Aortic smooth muscle cell (primary cell): ENCODE data around the gene ARSA. TPM values are rescaled to one million over a fixed set of nuclear protein-coding genes. Genes with fewer than 3 reads are reported as not detected.

Source experiments
- total RNA-seq: library from RNA; depleted of rRNA; stranded (reverse); fragments of >200 nt; gene quantifications from 2 replicates; pipeline ENCODE4 v1.2.3, GENCODE V29; 2014

Gene ARSA
- total RNA-seq, result 12.4 and 17.2 TPM in 2 replicates

DNA sequence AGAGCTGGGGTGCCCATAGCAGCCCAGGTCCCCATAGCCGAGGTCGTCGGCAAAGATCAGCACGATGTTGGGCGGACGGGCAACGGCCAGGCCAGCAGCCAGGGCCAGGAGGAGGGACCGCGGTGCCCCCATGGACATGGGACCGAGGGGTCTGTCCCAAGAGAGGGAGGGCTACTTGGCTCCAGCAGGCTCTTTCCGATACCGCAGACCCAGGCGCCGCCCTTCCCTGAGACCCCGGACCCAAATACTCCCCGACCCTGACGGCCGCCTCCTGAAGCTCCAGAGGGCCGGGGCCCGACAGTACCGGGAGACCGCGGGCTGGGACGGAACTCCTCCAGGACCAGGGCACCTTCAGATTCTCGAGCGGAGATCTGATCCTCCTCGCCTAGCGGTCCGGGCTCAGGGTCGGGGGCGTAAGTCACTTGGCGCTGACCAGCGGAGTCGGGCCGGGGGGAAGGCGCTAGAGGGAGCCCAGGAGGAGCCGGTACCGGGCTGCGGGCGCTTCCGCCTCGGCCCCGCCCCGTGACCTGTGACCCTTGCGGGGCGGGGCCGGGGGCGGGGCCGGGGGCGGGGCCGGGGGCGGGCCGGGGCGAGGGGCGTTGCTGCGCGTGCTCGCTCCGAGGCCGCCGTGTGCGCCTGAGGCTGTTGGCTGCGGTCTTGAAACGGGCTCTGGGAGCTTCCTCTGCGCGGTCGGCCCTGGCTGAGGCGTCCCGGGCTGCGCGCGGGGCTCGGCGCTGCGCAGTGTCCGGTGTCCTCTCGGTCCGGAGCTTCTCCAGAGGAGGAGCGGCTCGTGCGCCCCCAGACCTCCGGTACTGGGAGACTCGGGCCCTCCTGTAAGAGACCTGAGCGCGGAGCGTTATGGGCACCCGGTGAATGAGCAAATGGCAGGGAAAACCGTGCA lies at the start of gene ARSA:
Gene ARSA, minus strand, starts transcription at position 511 of the 901 bp plus-strand sequence. Its CDS starts 373 bp downstream, at position 138.

DNA sequence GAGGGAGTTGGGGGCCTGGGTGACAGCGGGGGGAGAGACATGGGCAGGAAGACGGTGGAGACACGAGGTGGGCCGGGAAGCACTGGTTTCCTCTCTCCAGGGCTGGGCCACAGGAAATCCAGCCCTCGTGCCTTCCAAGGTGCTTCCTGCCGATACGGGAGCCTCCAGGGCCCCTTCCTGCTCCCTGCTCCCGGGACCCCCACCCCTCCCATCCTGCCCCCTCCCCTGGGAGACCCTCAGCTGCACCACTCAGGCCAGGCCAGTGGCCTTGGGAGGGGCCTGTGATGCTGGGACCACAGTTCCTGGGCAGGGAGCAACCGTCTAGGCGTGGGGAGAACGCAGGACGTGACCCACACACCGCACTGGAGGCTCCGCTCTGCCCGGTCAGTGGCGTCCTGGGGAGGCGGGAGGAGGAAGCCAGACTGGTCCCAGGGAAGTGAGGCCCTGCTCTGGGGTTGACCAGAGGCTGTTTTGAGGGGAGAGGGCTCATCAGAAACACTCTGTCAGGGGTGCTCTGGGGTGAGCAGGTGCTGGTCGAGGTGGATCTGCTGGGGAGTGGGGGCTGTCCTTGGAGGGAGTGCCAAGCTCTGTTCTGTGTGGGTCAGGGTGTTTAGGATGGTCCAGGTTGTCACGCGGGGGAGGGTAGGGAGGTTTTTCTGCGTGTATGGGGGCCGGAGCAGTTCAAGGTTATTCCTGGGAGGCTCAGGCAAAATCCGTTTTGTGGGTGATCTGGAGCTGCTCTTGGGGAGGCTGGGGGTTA lies 44.7 kb upstream of the ARSA start, which contains the start of gene SHANK3:
Gene SHANK3, plus strand, starts transcription at position 353 of the 760 bp plus-strand sequence.

DNA sequence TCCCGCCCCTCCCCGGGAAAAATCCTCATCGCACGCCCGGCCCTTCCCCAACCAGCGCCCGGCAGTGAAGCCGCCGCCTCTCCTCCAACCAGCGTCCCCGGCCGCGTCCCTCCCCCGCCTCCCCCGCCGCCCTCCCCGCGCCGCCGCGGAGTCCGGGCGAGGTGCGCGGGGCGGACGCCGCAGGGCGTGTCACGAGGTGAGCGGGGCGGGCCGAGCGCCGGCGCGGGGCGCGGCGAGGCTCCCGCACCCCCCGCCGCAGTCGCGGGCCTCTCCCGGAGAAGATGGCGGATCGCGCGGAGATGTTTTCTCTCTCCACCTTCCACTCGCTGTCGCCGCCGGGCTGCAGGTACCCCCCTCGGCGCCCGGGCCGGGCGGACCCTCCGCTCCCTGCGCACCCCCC lies 27.4 kb downstream of the ARSA start, which contains the start of gene MAPK8IP2:
Gene MAPK8IP2, plus strand, starts transcription at position 256 of the 400 bp plus-strand sequence. Its CDS starts 26 bp downstream, at position 282.

DNA sequence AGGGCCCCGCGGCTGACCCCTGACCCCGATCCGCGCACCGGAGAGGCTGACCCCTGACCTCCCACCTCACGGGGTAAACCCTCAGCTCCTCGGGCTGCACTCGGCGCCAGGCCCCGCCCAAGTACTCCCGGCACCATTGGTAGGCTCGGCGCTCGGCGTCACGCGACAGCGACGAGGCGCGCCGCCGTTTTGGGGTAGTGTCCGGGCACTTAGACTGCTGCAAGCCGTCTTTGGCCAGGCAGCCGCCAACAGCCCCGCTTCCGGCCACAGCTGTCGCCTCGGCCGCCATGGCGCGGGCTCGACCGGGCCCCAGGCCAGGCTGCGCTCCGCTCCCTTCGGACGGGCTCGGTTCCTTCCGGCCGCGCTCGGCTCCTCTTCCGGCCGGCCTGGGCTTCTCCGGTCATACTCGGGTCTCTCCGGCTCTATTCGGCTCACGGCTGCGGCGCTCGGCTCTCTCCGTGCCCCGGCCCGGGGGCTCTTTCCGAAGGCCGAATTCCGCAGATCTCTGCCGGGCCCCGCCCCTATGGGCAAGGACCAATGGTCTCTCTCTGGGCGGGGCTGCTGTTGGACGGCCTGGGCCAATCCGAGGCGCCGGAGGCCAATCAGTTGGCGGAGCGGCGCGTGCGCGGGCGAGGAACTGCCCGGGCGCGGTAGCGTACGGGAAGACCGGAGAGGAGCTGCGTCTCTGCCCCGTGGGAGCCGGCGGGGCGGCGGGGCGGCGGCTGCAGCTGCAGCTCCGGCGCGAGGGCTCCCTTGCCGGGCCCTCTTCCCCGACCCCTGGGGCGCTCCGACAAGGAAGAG lies 45.3 kb downstream of the ARSA start, which contains the start of gene CHKB:
Gene CHKB, minus strand, starts transcription at position 357 of the 801 bp plus-strand sequence. Its CDS starts 68 bp downstream, at position 289.

DNA sequence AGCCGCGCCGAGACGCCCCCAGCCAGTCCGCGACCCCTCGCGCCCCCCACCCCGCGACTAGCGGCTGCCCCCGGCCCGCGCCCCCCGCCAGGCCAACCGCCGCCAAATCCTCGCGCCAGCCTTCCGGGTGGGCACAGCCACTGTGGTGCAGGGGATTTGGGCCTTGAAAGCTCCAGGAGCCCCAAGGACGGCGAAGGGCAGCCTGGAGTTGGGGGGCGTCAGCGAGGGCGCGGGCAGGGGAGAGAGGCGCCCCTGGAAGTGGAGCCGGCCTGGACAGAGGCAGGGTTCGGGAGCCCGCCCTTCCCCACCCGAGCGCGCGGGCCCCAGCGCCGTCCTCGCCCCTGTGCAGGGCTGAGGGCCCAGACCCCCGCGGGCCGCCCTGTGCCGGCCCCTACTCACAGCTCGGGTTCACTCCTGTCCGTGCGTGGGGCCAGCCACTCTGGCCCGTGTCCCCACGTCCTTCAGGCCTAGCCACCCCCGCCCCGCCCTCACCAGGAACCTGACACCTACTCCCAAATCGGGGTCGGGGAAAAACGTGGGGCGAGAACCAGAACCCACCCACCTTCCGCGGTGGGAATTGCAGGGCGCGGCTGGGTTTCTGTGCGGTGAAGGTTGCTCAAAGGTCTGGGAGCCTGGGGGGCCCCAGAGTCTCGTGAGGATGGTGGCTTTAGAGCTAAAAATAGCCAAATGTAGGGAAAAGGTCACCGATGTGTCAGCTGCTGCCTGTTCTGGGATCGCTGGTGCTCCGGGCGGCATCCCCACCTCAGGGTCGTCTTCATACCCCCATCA lies 49.8 kb downstream of the ARSA start, which contains the start of gene CPT1B:
Gene CPT1B, minus strand, starts transcription at position 441 of the 789 bp plus-strand sequence. CDS start 512 bp downstream, outside the sequence.

Other genes with a start within 250 kb of the ARSA start
- gene SBF1, start 153.1 kb downstream of the ARSA start, total RNA-seq, result 49.7 and 60.6 TPM in 2 replicates
- under 0.01 and 0.37 TPM in 2 replicates for gene ADM2, start 146.6 kb downstream of the ARSA start, total RNA-seq
- gene MIOX, start 141.3 kb downstream of the ARSA start, total RNA-seq, result not detected in 2 replicates
- 24.8 and 29.5 TPM in 2 replicates for gene LMF2, start 120.5 kb downstream of the ARSA start, total RNA-seq
- 24.9 and 38.2 TPM in 2 replicates for gene NCAPH2, start 119.9 kb downstream of the ARSA start, total RNA-seq
- gene SCO2, start 102.6 kb downstream of the ARSA start, total RNA-seq, result 0.62 and 2.0 TPM in 2 replicates
- gene TYMP, start 98.1 kb downstream of the ARSA start, total RNA-seq, result 7.3 and 14.3 TPM in 2 replicates
- gene KLHDC7B, start 82.3 kb downstream of the ARSA start, total RNA-seq, result under 0.01 TPM in 1 of 2 replicates, not detected in the other
- gene SYCE3, start 65.2 kb downstream of the ARSA start, total RNA-seq, result 0.79 TPM in 1 of 2 replicates, not detected in the other
- 1.5 and 2.9 TPM in 2 replicates for gene CPT1B, start 49.7 kb downstream of the ARSA start, total RNA-seq
- 20.9 and 21.8 TPM in 2 replicates for gene CHKB, start 45.3 kb downstream of the ARSA start, total RNA-seq
- gene MAPK8IP2, start 27.4 kb downstream of the ARSA start, total RNA-seq, result 0.12 and 0.13 TPM in 2 replicates
- gene SHANK3, start 44.7 kb upstream of the ARSA start, total RNA-seq, result 0.62 and 0.79 TPM in 2 replicates
- not detected in 2 replicates for gene ACR, start 110.1 kb upstream of the ARSA start, total RNA-seq
- gene RABL2B, start 155.5 kb upstream of the ARSA start, total RNA-seq, result 6.1 and 6.9 TPM in 2 replicates